ENCODE results near the gene GPC5. TPM values are rescaled to one million over a fixed set of nuclear protein-coding genes. Genes with fewer than 3 reads are reported as not detected.

Gene GPC5
- total RNA-seq, 1 donor from 2014 or later = 4.0 TPM

GRCh38 chr13:91586609-91587008 is 188.2 kb downstream of the GPC5 start:
- DNase-seq (ENCODE audit: extremely low read depth, low read depth, low spot score) = no peak

GRCh38 chr13:91588541-91588940 is 190.1 kb downstream of the GPC5 start:
- no peak for DNase-seq (ENCODE audit: extremely low read depth, low read depth, low spot score)

GRCh38 chr13:91592056-91593014 is 193.9 kb downstream of the GPC5 start:
- no peak for DNase-seq (ENCODE audit: extremely low read depth, low read depth, low spot score)

- DNase-seq (ENCODE audit: extremely low read depth, low read depth, low spot score) = no peak
These were observed 195.0 kb downstream of the GPC5 start for GRCh38 chr13:91593456-91593855.

- no peak for DNase-seq (ENCODE audit: extremely low read depth, low read depth, low spot score)
These were observed 195.6 kb downstream of the GPC5 start for GRCh38 chr13:91594061-91594460.

- DNase-seq (ENCODE audit: extremely low read depth, low read depth, low spot score) = no peak
These were observed 197.3 kb downstream of the GPC5 start for GRCh38 chr13:91595677-91596076.

GRCh38 chr13:91596842-91597241 is 198.4 kb downstream of the GPC5 start:
- no peak for DNase-seq (ENCODE audit: extremely low read depth, low read depth, low spot score)

GRCh38 chr13:91598655-91599054 is 200.2 kb downstream of the GPC5 start:
- no peak for DNase-seq (ENCODE audit: extremely low read depth, low read depth, low spot score)

GRCh38 chr13:91601273-91601672 is 202.9 kb downstream of the GPC5 start:
- no peak for DNase-seq (ENCODE audit: extremely low read depth, low read depth, low spot score)

GRCh38 chr13:91601807-91602206 is 203.4 kb downstream of the GPC5 start:
- no peak for DNase-seq (ENCODE audit: extremely low read depth, low read depth, low spot score)

GRCh38 chr13:91609353-91609752 is 210.9 kb downstream of the GPC5 start:
- DNase-seq (ENCODE audit: extremely low read depth, low read depth, low spot score) = no peak

- no peak for DNase-seq (ENCODE audit: extremely low read depth, low read depth, low spot score)
These were observed 219.9 kb downstream of the GPC5 start for GRCh38 chr13:91618315-91618714.

- no peak for DNase-seq (ENCODE audit: extremely low read depth, low read depth, low spot score)
These were observed 222.3 kb downstream of the GPC5 start for GRCh38 chr13:91620670-91621141.

- DNase-seq (ENCODE audit: extremely low read depth, low read depth, low spot score) = no peak
These were observed 222.7 kb downstream of the GPC5 start for GRCh38 chr13:91621161-91621560.

GRCh38 chr13:91621963-91622362 is 223.5 kb downstream of the GPC5 start:
- no peak for DNase-seq (ENCODE audit: extremely low read depth, low read depth, low spot score)

- DNase-seq (ENCODE audit: extremely low read depth, low read depth, low spot score) = no peak
These were observed 224.5 kb downstream of the GPC5 start for GRCh38 chr13:91622778-91623550.

GRCh38 chr13:91627952-91628739 is 229.7 kb downstream of the GPC5 start:
- DNase-seq (ENCODE audit: extremely low read depth, low read depth, low spot score) = no peak

- no peak for DNase-seq (ENCODE audit: extremely low read depth, low read depth, low spot score)
These were observed 232.5 kb downstream of the GPC5 start for GRCh38 chr13:91630946-91631345.

- no peak for DNase-seq (ENCODE audit: extremely low read depth, low read depth, low spot score)
These were observed 233.7 kb downstream of the GPC5 start for GRCh38 chr13:91632086-91632485.

GRCh38 chr13:91639330-91639729 is 240.9 kb downstream of the GPC5 start:
- no peak for DNase-seq (ENCODE audit: extremely low read depth, low read depth, low spot score)

GRCh38 chr13:91643394-91643793 is 245.0 kb downstream of the GPC5 start:
- DNase-seq (ENCODE audit: extremely low read depth, low read depth, low spot score) = no peak
